Measurements from ENCODE around the gene SPC25. TPM values are rescaled to one million over a fixed set of nuclear protein-coding genes. Genes with fewer than 3 reads are reported as not detected.
"Not testable (repeated sequence)": the region's sequence is repeated elsewhere in the genome, so short reads cannot be mapped to it uniquely, and the experiment has no call there.

SPC25 gene
- polyA plus RNA-seq, 1 donor from 2014 or later: 2.7 TPM

DNA sequence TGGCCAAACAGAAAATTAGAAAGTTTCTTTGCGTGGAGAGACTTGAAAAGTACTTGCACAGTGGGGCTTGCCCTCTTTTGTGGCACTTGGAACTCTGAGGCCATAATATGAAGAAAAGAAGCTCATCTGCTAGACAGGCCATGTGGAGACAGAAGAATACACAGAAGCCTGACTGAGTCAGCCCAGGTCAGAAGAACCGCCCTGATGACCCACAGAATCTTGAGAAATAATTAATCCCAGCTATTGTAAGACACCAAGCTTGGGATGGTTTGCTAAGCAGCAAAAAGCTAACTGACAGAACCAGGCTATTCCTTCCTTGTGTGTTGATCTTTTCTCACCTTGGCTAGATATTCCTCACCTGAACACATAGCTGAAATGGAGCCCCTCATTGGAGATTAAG is 44.6 kb upstream of the SPC25 start:
- Histone ChIP-seq H3F3A (ENCODE audit: insufficient read depth, low read length, poor library complexity, severe bottlenecking) (no peaks in the 10 kb centered on the region), H3K4me3 (ENCODE audit: low read length) (no peak overlapping the region), H3K9me2 (ENCODE audit: insufficient read depth, low read length) (no peaks in the 10 kb centered on the region), H2AFZ (ENCODE audit: low read depth, low read length) (no peak overlapping the region), H3K27me3 (ENCODE audit: insufficient read depth, low read depth, low read length) (no peaks in the 10 kb centered on the region), H4K20me1 (ENCODE audit: insufficient read depth) (no peaks in the 10 kb centered on the region), H3K27ac (ENCODE audit: low read length) (no peak overlapping the region), H3K79me2 (replicated peaks; ENCODE audit: insufficient read depth, low read length) (no peaks in the 10 kb centered on the region), H3K4me2 (ENCODE audit: low read length) (no peak overlapping the region), H3K9me3 (ENCODE audit: low read length) (no peaks in the 10 kb centered on the region), H3K36me3 (ENCODE audit: insufficient read depth, low read length) (no peaks in the 10 kb centered on the region), H3K9ac (ENCODE audit: low read length) (no peak overlapping the region)
- TF ChIP-seq, protein P1, sequence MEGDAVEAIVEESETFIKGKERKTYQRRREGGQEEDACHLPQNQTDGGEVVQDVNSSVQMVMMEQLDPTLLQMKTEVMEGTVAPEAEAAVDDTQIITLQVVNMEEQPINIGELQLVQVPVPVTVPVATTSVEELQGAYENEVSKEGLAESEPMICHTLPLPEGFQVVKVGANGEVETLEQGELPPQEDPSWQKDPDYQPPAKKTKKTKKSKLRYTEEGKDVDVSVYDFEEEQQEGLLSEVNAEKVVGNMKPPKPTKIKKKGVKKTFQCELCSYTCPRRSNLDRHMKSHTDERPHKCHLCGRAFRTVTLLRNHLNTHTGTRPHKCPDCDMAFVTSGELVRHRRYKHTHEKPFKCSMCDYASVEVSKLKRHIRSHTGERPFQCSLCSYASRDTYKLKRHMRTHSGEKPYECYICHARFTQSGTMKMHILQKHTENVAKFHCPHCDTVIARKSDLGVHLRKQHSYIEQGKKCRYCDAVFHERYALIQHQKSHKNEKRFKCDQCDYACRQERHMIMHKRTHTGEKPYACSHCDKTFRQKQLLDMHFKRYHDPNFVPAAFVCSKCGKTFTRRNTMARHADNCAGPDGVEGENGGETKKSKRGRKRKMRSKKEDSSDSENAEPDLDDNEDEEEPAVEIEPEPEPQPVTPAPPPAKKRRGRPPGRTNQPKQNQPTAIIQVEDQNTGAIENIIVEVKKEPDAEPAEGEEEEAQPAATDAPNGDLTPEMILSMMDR (IDR thresholded peaks at IDR 0.05; ENCODE audit: poor library complexity, severe bottlenecking): no peak
- TF ChIP-seq SMC3 (conservative IDR thresholded peaks at IDR 0.05; ENCODE audit: poor library complexity): no peak

DNA sequence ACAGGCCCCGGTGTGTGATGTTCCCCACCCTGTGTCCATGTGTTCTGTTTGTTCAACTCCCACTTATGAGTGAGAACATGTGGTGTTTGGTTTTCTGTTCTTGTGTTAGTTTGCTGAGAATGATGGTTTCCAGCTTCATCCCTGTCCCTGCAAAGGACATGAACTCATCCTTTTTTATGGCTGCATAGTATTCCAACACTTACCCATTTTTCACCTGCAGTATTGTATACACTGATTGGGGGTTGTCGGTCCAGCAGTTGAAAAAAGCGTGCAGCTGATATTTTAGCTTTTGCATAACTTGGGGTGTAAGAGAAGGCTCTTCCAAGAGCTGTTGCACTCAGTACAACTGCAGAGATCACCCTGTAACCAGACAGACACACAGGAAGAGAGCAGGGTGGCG is 41.9 kb upstream of the SPC25 start:
- H4K20me1 ChIP-seq (ENCODE audit: insufficient read depth); H3F3A ChIP-seq (ENCODE audit: insufficient read depth, low read length, poor library complexity, severe bottlenecking); H3K9me2 ChIP-seq (ENCODE audit: insufficient read depth, low read length); H3K4me3 ChIP-seq (ENCODE audit: low read length); H3K27me3 ChIP-seq (ENCODE audit: insufficient read depth, low read depth, low read length); H3K9ac ChIP-seq (ENCODE audit: low read length); H3K79me2 ChIP-seq (replicated peaks; ENCODE audit: insufficient read depth, low read length); H3K36me3 ChIP-seq (ENCODE audit: insufficient read depth, low read length); H3K27ac ChIP-seq (ENCODE audit: low read length); H2AFZ ChIP-seq (ENCODE audit: low read depth, low read length); H3K4me2 ChIP-seq (ENCODE audit: low read length); H3K9me3 ChIP-seq (ENCODE audit: low read length): not testable (repeated sequence)

DNA sequence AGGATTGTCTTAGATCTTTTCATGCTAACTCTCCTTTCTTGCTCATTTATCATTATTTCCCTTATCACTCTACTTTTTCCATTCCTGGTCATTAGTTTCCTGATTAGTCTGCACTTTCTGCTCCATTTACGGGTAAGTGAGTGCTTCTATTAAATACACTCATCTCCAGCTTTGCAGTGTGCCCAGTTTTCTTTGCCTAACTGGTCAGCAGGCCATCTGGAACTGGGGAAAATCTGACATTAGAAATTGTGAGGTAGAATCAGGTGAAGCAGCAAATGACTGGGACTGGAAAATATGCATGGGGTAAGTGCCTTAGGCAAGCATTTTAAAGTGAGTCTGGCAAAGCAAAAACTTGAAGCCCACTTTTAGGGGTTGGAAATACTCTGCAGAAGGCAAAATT is 40.0 kb upstream of the SPC25 start:
- H3K9ac ChIP-seq (ENCODE audit: low read length): no peak overlapping the region
- no peaks in the 10 kb centered on the region for H3K36me3 ChIP-seq (ENCODE audit: insufficient read depth, low read length)
- no peaks in the 10 kb centered on the region for H3K9me3 ChIP-seq (ENCODE audit: low read length)
- H3F3A ChIP-seq (ENCODE audit: insufficient read depth, low read length, poor library complexity, severe bottlenecking): no peaks in the 10 kb centered on the region
- no peak overlapping the region for H3K27ac ChIP-seq (ENCODE audit: low read length)
- H3K9me2 ChIP-seq (ENCODE audit: insufficient read depth, low read length): no peaks in the 10 kb centered on the region
- no peaks in the 10 kb centered on the region for H3K27me3 ChIP-seq (ENCODE audit: insufficient read depth, low read depth, low read length)
- TF ChIP-seq, protein P1 (IDR thresholded peaks at IDR 0.05; ENCODE audit: poor library complexity, severe bottlenecking): no peak
- TF ChIP-seq, protein P2, sequence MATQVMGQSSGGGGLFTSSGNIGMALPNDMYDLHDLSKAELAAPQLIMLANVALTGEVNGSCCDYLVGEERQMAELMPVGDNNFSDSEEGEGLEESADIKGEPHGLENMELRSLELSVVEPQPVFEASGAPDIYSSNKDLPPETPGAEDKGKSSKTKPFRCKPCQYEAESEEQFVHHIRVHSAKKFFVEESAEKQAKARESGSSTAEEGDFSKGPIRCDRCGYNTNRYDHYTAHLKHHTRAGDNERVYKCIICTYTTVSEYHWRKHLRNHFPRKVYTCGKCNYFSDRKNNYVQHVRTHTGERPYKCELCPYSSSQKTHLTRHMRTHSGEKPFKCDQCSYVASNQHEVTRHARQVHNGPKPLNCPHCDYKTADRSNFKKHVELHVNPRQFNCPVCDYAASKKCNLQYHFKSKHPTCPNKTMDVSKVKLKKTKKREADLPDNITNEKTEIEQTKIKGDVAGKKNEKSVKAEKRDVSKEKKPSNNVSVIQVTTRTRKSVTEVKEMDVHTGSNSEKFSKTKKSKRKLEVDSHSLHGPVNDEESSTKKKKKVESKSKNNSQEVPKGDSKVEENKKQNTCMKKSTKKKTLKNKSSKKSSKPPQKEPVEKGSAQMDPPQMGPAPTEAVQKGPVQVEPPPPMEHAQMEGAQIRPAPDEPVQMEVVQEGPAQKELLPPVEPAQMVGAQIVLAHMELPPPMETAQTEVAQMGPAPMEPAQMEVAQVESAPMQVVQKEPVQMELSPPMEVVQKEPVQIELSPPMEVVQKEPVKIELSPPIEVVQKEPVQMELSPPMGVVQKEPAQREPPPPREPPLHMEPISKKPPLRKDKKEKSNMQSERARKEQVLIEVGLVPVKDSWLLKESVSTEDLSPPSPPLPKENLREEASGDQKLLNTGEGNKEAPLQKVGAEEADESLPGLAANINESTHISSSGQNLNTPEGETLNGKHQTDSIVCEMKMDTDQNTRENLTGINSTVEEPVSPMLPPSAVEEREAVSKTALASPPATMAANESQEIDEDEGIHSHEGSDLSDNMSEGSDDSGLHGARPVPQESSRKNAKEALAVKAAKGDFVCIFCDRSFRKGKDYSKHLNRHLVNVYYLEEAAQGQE (IDR thresholded peaks at IDR 0.05; ENCODE audit: borderline replicate concordance): no peak
- TF ChIP-seq RAD21 (conservative IDR thresholded peaks at IDR 0.05) (no peak), EZH2 (IDR thresholded peaks at IDR 0.05; ENCODE audit: borderline replicate concordance, insufficient read depth, low read length, poor library complexity, severe bottlenecking) (no peak), MXI1 (conservative IDR thresholded peaks at IDR 0.05; ENCODE audit: poor library complexity, severe bottlenecking) (no peak), TAF1 (IDR thresholded peaks at IDR 0.05; ENCODE audit: low read depth) (no peak), POLR2AphosphoS5 (IDR thresholded peaks at IDR 0.05) (no peak), SMC3 (conservative IDR thresholded peaks at IDR 0.05; ENCODE audit: poor library complexity) (no peak), EP300 (conservative IDR thresholded peaks at IDR 0.05; ENCODE audit: poor library complexity, severe bottlenecking) (no peak)
- H3K4me3 ChIP-seq (ENCODE audit: low read length): no peak overlapping the region
- no peak overlapping the region for H2AFZ ChIP-seq (ENCODE audit: low read depth, low read length)
- H4K20me1 ChIP-seq (ENCODE audit: insufficient read depth): no peaks in the 10 kb centered on the region
- no peak overlapping the region for H3K4me2 ChIP-seq (ENCODE audit: low read length)
- no peaks in the 10 kb centered on the region for H3K79me2 ChIP-seq (replicated peaks; ENCODE audit: insufficient read depth, low read length)

Measured in neural cell (in vitro differentiated cells).